Frontal cortex (tissue), 4 donors: ENCODE data around the gene RPP30. TPM values are rescaled to one million over a fixed set of nuclear protein-coding genes. Genes with fewer than 3 reads are reported as not detected.

Source experiments
- DNase-seq, 2 donors: peaks; one replicate each; pipeline ENCODE4 v3.0.0; 2012; ENCODE audit warnings: low spot score in 2 of 2
- FAIRE-seq: peaks from 2 replicates; lab custom pipeline; 2012; peaks lifted over from hg19 to GRCh38; lab: Jason Lieb, UNC
- total RNA-seq: library from RNA; depleted of rRNA; stranded (reverse); fragments of >200 nt; gene quantifications from one replicate; pipeline ENCODE4 v1.2.3, GENCODE V29; 2014
- donor health status: control.
- donor health status: control.
- donor health status: control.

The RPP30 gene
- 94.6 TPM for total RNA-seq

GRCh38 chr10:90871766-90872647 is at the start of gene RPP30:
Gene RPP30 (plus strand): TSS chr10:90871974. CDS start chr10:90871987, 13 bp downstream.
- no peak for FAIRE-seq
- DNase-seq: peak; percentile 63 to 74

- FAIRE-seq (no peak), DNase-seq (no peak)
These were observed 49.3 kb upstream of the RPP30 start for GRCh38 chr10:90822508-90822907.

GRCh38 chr10:90832111-90832510 is 39.7 kb upstream of the RPP30 start:
- DNase-seq (no peak), FAIRE-seq (no peak)

- DNase-seq: no peak
- FAIRE-seq: no peak
These were observed 37.4 kb upstream of the RPP30 start for GRCh38 chr10:90834326-90834725.

- DNase-seq: no peak
- FAIRE-seq: no peak
These were observed 34.3 kb upstream of the RPP30 start for GRCh38 chr10:90837486-90837885.

- FAIRE-seq: no peak
- no peak for DNase-seq
These were observed 29.0 kb upstream of the RPP30 start for GRCh38 chr10:90842725-90843124.

- FAIRE-seq (no peak), DNase-seq (no peak)
These were observed 26.0 kb upstream of the RPP30 start for GRCh38 chr10:90845726-90846125.

GRCh38 chr10:90846746-90847145 is 25.0 kb upstream of the RPP30 start:
- DNase-seq (no peak), FAIRE-seq (no peak)

- FAIRE-seq: no peak
- no peak for DNase-seq
These were observed 24.3 kb upstream of the RPP30 start for GRCh38 chr10:90847436-90847835.

GRCh38 chr10:90849956-90850749 is 21.6 kb upstream of the RPP30 start:
- no peak for FAIRE-seq
- DNase-seq: no peak

- no peak for FAIRE-seq
- DNase-seq: no peak
These were observed 16.6 kb upstream of the RPP30 start for GRCh38 chr10:90855126-90855525.

- no peak for FAIRE-seq
- DNase-seq: no peak
These were observed 15.5 kb upstream of the RPP30 start for GRCh38 chr10:90856261-90856660.

GRCh38 chr10:90856964-90857634 is 14.7 kb upstream of the RPP30 start:
- DNase-seq: no peak
- FAIRE-seq: no peak

- DNase-seq (peak; percentile 73 to 76), FAIRE-seq (no peak)
These were observed 13.9 kb upstream of the RPP30 start, which contains the start of gene HTR7 for GRCh38 chr10:90857635-90858460. Gene HTR7 (minus strand): TSS chr10:90858039. CDS start chr10:90857671, 368 bp downstream.

GRCh38 chr10:90858461-90858968 is 13.3 kb upstream of the RPP30 start:
- FAIRE-seq (no peak), DNase-seq (no peak)

GRCh38 chr10:90859321-90859751 is 12.4 kb upstream of the RPP30 start:
- FAIRE-seq (no peak), DNase-seq (no peak)

- FAIRE-seq (no peak), DNase-seq (no peak)
These were observed 11.0 kb upstream of the RPP30 start for GRCh38 chr10:90860790-90861189.

GRCh38 chr10:90862908-90863514 is 8.8 kb upstream of the RPP30 start:
- DNase-seq (no peak), FAIRE-seq (peak; percentile 82)

- no peak for FAIRE-seq
- DNase-seq: no peak
These were observed 6.4 kb upstream of the RPP30 start for GRCh38 chr10:90865401-90865800.
